ENCODE measurements around the gene CFAP221.

CFAP221 gene

DNA sequence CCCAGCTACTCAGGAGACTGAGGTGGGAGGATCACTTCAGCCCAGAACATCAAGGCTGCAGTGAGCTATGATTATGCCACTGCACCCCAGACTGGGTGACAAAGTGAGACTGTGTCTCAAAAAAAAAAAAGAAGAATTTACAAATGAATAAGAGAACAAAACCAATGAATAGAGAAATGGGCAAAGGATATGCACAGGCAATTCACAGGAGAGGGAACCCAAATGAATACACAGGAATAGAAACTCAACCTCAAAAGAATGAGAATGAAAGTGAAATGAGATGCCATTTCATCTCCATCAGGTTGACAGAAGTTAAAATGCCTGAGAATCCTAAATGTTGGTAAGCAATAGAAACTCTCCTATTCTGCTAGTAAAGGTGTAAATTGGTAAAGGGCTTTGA lies 40.2 kb downstream of the CFAP221 start:
- DNase-seq (ENCODE audit: extremely low spot score) = no peak
- ChIA-PET POLR2A (no interaction called here), CTCF (no interaction called here)
- no peak for TF ChIP-seq HDGF (IDR thresholded peaks at IDR 0.05; ENCODE audit: borderline replicate concordance)

DNA sequence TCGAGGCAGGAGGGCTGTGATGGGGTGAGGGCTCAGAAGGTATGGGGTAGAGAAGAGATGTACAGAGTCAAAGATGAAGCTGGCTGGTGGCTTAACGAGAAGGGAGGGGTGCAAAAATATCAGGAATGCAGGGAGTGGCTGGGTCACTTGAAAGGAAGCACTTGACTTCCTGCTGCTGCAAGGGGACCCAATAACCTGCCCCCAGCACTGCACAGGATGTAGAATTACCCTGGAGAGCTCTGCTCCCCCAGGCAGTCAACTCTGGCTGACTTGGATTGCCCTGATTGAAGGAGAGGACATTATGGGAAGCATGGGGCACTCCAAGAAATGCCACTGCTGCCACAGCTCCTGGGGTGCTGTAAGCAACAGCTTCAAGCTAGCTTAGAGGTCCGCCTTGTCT lies 41.8 kb downstream of the CFAP221 start:
- ChIA-PET CTCF (no interaction called here), POLR2A (no interaction called here)
- TF ChIP-seq L3MBTL2 (conservative IDR thresholded peaks at IDR 0.05) (no peak), SUZ12 (IDR thresholded peaks at IDR 0.05) (no peak), FOXM1 (IDR thresholded peaks at IDR 0.05; ENCODE audit: borderline replicate concordance) (no peak), ARNT (IDR thresholded peaks at IDR 0.05) (no peak), LEF1 (IDR thresholded peaks at IDR 0.05; ENCODE audit: borderline replicate concordance) (no peak), SP1 (IDR thresholded peaks at IDR 0.05) (no peak), FOXA1 (IDR thresholded peaks at IDR 0.05) (no peak), FOXK2 (IDR thresholded peaks at IDR 0.05) (no peak), TARDBP (IDR thresholded peaks at IDR 0.05) (no peak)
- TF ChIP-seq, protein P1, sequence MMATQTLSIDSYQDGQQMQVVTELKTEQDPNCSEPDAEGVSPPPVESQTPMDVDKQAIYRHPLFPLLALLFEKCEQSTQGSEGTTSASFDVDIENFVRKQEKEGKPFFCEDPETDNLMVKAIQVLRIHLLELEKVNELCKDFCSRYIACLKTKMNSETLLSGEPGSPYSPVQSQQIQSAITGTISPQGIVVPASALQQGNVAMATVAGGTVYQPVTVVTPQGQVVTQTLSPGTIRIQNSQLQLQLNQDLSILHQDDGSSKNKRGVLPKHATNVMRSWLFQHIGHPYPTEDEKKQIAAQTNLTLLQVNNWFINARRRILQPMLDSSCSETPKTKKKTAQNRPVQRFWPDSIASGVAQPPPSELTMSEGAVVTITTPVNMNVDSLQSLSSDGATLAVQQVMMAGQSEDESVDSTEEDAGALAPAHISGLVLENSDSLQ (IDR thresholded peaks at IDR 0.05) = no peak
- no peak for DNase-seq (ENCODE audit: extremely low spot score)

DNA sequence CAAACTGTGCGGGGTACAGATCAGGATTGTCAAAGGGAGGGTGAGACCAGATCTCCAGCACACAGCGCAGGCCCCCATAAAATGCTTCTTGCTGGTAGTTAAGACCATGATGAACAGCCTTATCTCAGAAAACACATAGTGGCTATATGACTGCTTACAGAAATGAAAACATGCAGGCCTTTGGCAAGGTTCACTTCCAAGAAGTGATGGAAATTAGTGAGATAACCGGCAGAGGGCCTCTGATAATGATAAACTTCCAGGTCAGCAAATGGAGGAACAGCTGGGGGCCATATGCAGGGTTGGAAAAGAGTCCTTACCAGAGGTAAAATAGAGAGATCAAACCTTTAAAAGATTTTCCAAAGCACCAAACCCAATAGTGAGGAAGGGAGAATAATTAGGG lies 46.6 kb downstream of the CFAP221 start:
- ChIA-PET CTCF (no interaction called here), POLR2A (no interaction called here)
- TF ChIP-seq LEF1 (IDR thresholded peaks at IDR 0.05; ENCODE audit: borderline replicate concordance) = no peak
- TF ChIP-seq FOXK2 (IDR thresholded peaks at IDR 0.05) = no peak
- TF ChIP-seq HDGF (IDR thresholded peaks at IDR 0.05; ENCODE audit: borderline replicate concordance) = no peak
- no peak for TF ChIP-seq SP1 (IDR thresholded peaks at IDR 0.05)
- TF ChIP-seq CTBP1 (IDR thresholded peaks at IDR 0.05; ENCODE audit: borderline replicate concordance) = no peak
- TF ChIP-seq TARDBP (IDR thresholded peaks at IDR 0.05) = no peak
- no peak for TF ChIP-seq FOXA1 (IDR thresholded peaks at IDR 0.05)
- no peak for TF ChIP-seq BHLHE40 (IDR thresholded peaks at IDR 0.05; ENCODE audit: borderline replicate concordance)
- no peak for TF ChIP-seq SUZ12 (IDR thresholded peaks at IDR 0.05)
- no peak for TF ChIP-seq L3MBTL2 (conservative IDR thresholded peaks at IDR 0.05)
- no peak for TF ChIP-seq FOXM1 (IDR thresholded peaks at IDR 0.05; ENCODE audit: borderline replicate concordance)
- TF ChIP-seq ARNT (IDR thresholded peaks at IDR 0.05) = no peak
- no peak for DNase-seq (ENCODE audit: extremely low spot score)

DNA sequence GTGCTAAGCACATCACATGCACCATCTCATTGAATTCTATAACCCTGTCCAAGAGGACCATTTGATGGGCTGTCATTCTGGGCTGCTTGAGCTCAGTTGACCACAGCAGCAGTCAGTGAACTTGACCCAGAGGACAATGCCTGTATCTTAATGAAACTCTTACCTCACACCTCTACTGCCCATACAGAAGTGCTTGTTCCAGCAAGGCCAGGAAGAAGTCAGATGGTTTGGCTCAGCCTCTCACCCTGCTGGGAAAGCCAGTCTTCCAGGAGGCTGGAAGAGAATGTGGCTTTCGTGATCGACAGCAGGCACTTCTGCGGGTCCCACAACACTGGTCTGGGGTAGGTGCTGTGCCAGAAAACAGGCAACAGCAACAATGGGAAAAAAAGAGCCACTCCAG lies 47.3 kb downstream of the CFAP221 start:
- no peak for TF ChIP-seq ZNF384 (IDR thresholded peaks at IDR 0.05)
- TF ChIP-seq ARNT (IDR thresholded peaks at IDR 0.05) = no peak
- no peak for TF ChIP-seq CTBP1 (IDR thresholded peaks at IDR 0.05; ENCODE audit: borderline replicate concordance)
- TF ChIP-seq HDGF (IDR thresholded peaks at IDR 0.05; ENCODE audit: borderline replicate concordance) = no peak
- no peak for TF ChIP-seq SP1 (IDR thresholded peaks at IDR 0.05)
- no peak for TF ChIP-seq LEF1 (IDR thresholded peaks at IDR 0.05; ENCODE audit: borderline replicate concordance)
- no peak for TF ChIP-seq SUZ12 (IDR thresholded peaks at IDR 0.05)
- no peak for TF ChIP-seq FOXM1 (IDR thresholded peaks at IDR 0.05; ENCODE audit: borderline replicate concordance)
- no peak for TF ChIP-seq NFRKB (IDR thresholded peaks at IDR 0.05)
- no peak for TF ChIP-seq L3MBTL2 (conservative IDR thresholded peaks at IDR 0.05)
- TF ChIP-seq, protein P1 (IDR thresholded peaks at IDR 0.05) = no peak
- no peak for TF ChIP-seq FOXA1 (IDR thresholded peaks at IDR 0.05)
- TF ChIP-seq ELF4 (IDR thresholded peaks at IDR 0.05) = no peak
- no peak for TF ChIP-seq TARDBP (IDR thresholded peaks at IDR 0.05)
- no peak for TF ChIP-seq BHLHE40 (IDR thresholded peaks at IDR 0.05; ENCODE audit: borderline replicate concordance)
- TF ChIP-seq FOXK2 (IDR thresholded peaks at IDR 0.05) = no peak
- POLR2A ChIA-PET = no interaction called here
- CTCF ChIA-PET = no interaction called here
- no peak for DNase-seq (ENCODE audit: extremely low spot score)

DNA sequence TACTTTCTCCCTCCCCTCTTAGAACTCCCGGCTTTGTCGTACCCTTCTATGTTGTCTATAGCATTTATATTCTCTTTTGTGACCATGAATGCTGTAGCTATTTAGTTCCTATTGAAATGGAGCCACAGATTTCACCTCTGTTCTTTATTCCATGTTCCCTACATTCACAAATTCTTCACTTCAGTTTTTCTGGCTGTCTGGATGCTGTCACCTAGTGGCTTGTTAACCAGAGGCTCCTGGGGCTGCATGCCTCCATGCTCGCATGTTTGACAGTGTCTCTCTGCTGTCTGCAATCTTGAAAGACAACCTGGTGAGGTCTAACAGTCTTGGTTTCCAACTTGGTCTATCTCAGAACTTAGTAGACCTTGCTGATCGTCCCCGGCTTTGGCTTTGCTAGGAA lies 48.2 kb downstream of the CFAP221 start:
- no peak for DNase-seq (ENCODE audit: extremely low spot score)
- ChIA-PET POLR2A (no interaction called here), CTCF (no interaction called here)
- TF ChIP-seq, protein P1 (IDR thresholded peaks at IDR 0.05) = no peak
- no peak for TF ChIP-seq L3MBTL2 (conservative IDR thresholded peaks at IDR 0.05)
- TF ChIP-seq ARNT (IDR thresholded peaks at IDR 0.05) = no peak

DNA sequence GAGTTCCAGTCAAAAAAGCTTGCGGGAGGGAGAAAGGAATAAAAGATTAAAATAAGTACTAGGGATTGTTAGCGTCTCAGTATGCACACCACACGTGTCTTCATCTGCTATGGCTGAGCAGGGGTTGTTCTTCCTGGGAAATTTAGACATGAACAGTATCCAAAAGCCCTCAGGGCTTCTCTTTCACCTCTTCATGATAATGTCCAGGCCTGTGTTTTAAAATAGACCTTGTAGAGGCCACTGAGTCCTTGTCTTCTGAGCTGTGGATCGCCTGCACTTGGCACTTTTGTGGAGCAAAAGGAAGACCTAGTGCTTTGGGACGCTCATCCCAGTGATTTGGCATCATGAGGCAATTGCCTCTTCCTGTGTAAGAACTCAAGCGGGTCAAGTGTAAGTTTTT lies 52.4 kb downstream of the CFAP221 start:
- TF ChIP-seq NFRKB (IDR thresholded peaks at IDR 0.05) (no peak), CTBP1 (IDR thresholded peaks at IDR 0.05; ENCODE audit: borderline replicate concordance) (no peak), L3MBTL2 (conservative IDR thresholded peaks at IDR 0.05) (no peak), BHLHE40 (IDR thresholded peaks at IDR 0.05; ENCODE audit: borderline replicate concordance) (no peak), SP1 (IDR thresholded peaks at IDR 0.05) (no peak), ELF4 (IDR thresholded peaks at IDR 0.05) (no peak), LEF1 (IDR thresholded peaks at IDR 0.05; ENCODE audit: borderline replicate concordance) (no peak), FOXA1 (IDR thresholded peaks at IDR 0.05) (no peak), TARDBP (IDR thresholded peaks at IDR 0.05) (no peak), HDGF (IDR thresholded peaks at IDR 0.05; ENCODE audit: borderline replicate concordance) (no peak), FOXK2 (IDR thresholded peaks at IDR 0.05) (no peak)
- TF ChIP-seq, protein P1 (IDR thresholded peaks at IDR 0.05) = no peak
- no peak for DNase-seq (ENCODE audit: extremely low spot score)
- POLR2A ChIA-PET = no interaction called here
- CTCF ChIA-PET = interaction anchor here (0.6 kb wide), 1 partner anchor 32 kb away, joined by 3 read pairs; no protein-coding TSS in a partner anchor

Measured in HEK293T (cell line).